SK-N-SH treated with all-trans-retinoic acid at 6 μM for 48 hours (cell line): ENCODE results near the gene B3GNT9.
A peak's percentile ranks its signal among the peaks of the same experiment; 100 is the strongest.

Experiments
- ATAC-seq: fragments of 200-7000 bp; cut with Tn5 transposase; 3 replicates; pipeline ENCODE4 v1.9.1; 2020; ENCODE audit warnings: mild to moderate bottlenecking, moderate library complexity
- CSDC2 ChIP-seq: fragments of 250-450 bp; sonication (Bioruptor Pico); IDR thresholded peaks from 2 replicates; pipeline ENCODE4 v1.5.0; 2020; ENCODE audit warnings: mild to moderate bottlenecking, moderate library complexity
- ESRRG ChIP-seq: fragments of 250-450 bp; sonication (Bioruptor Pico); IDR thresholded peaks from 2 replicates; pipeline ENCODE4 v1.6.1; 2021; ENCODE audit warnings: mild to moderate bottlenecking
- GLIS3 ChIP-seq: fragments of 250-450 bp; sonication (Bioruptor Pico); IDR thresholded peaks from 2 replicates; pipeline ENCODE4 v1.5.0; 2020; ENCODE audit warnings: mild to moderate bottlenecking, moderate library complexity
- ISL1 ChIP-seq: fragments of 250-450 bp; sonication (Bioruptor Pico); IDR thresholded peaks from 2 replicates; pipeline ENCODE4 v2.1.2; 2022; ENCODE audit warnings: mild to moderate bottlenecking, moderate library complexity
- OSR1 ChIP-seq: fragments of 250-450 bp; sonication (Bioruptor Pico); IDR thresholded peaks from 2 replicates; pipeline ENCODE4 v1.8.0; 2022; ENCODE audit warnings: moderate library complexity, mild to moderate bottlenecking, inconsistent platforms
- POU6F1 ChIP-seq: fragments of 250-450 bp; sonication (Bioruptor Pico); IDR thresholded peaks from 2 replicates; pipeline ENCODE4 v1.8.0; 2021; ENCODE audit warnings: low read depth, mild to moderate bottlenecking, moderate library complexity, borderline replicate concordance
- PPARA ChIP-seq: fragments of 250-450 bp; sonication (Bioruptor Pico); IDR thresholded peaks from 2 replicates; pipeline ENCODE4 v1.5.0; 2020; ENCODE audit warnings: mild to moderate bottlenecking, borderline replicate concordance
- RARB ChIP-seq: fragments of 250-450 bp; sonication (Bioruptor Pico); IDR thresholded peaks from 2 replicates; pipeline ENCODE4 v1.8.0; 2021; ENCODE audit warnings: mild to moderate bottlenecking, moderate library complexity
- TCF4 ChIP-seq: fragments of 250-450 bp; sonication (Bioruptor Pico); IDR thresholded peaks from 2 replicates; pipeline ENCODE4 v1.8.0; 2021; ENCODE audit warnings: mild to moderate bottlenecking, moderate library complexity, borderline replicate concordance
- TOX ChIP-seq: fragments of 250-450 bp; sonication (Bioruptor Pico); IDR thresholded peaks from 2 replicates; pipeline ENCODE4 v1.8.0; 2021; ENCODE audit warnings: mild to moderate bottlenecking, moderate library complexity, borderline replicate concordance
- ZFP3 ChIP-seq: fragments of 250-450 bp; sonication (Bioruptor Pico); IDR thresholded peaks from 2 replicates; pipeline ENCODE4 v1.5.0; 2020; ENCODE audit warnings: mild to moderate bottlenecking, moderate library complexity
- ZFP30 ChIP-seq: fragments of 450-650 bp; formaldehyde crosslinking; IDR thresholded peaks from 2 replicates; pipeline ENCODE4 v1.5.0; 2022; ENCODE audit warnings: mild to moderate bottlenecking, moderate library complexity
- ZNF565 ChIP-seq: fragments of 450-650 bp; formaldehyde crosslinking; conservative IDR thresholded peaks from 2 replicates; pipeline ENCODE4 v1.5.0; 2020; ENCODE audit warnings: low read depth, mild to moderate bottlenecking, moderate library complexity
- ZNF70 ChIP-seq: fragments of 450-650 bp; formaldehyde crosslinking; IDR thresholded peaks from 2 replicates; pipeline ENCODE4 v1.5.0; 2020; ENCODE audit warnings: mild to moderate bottlenecking, moderate library complexity
- ZNF8 ChIP-seq: fragments of 450-650 bp; formaldehyde crosslinking; IDR thresholded peaks from 2 replicates; pipeline ENCODE4 v1.5.0; 2020; ENCODE audit warnings: mild to moderate bottlenecking, moderate library complexity
- TF ChIP-seq, protein P1 (sequence below): fragments of 250-450 bp; sonication (Bioruptor Pico); IDR thresholded peaks from 2 replicates; pipeline ENCODE4 v1.5.1; 2020; ENCODE audit warnings: low read depth, mild to moderate bottlenecking, moderate library complexity
- TF ChIP-seq, protein P2 (sequence below): fragments of 250-450 bp; sonication (Bioruptor Pico); IDR thresholded peaks from 2 replicates; pipeline ENCODE4 v1.8.0; 2020; ENCODE audit warnings: mild to moderate bottlenecking, moderate library complexity, borderline replicate concordance
- TF ChIP-seq, protein P3 (sequence below): fragments of 250-450 bp; sonication (Bioruptor Pico); IDR thresholded peaks from 2 replicates; pipeline ENCODE4 v1.5.0; 2020; ENCODE audit warnings: mild to moderate bottlenecking, moderate library complexity

Gene B3GNT9

DNA sequence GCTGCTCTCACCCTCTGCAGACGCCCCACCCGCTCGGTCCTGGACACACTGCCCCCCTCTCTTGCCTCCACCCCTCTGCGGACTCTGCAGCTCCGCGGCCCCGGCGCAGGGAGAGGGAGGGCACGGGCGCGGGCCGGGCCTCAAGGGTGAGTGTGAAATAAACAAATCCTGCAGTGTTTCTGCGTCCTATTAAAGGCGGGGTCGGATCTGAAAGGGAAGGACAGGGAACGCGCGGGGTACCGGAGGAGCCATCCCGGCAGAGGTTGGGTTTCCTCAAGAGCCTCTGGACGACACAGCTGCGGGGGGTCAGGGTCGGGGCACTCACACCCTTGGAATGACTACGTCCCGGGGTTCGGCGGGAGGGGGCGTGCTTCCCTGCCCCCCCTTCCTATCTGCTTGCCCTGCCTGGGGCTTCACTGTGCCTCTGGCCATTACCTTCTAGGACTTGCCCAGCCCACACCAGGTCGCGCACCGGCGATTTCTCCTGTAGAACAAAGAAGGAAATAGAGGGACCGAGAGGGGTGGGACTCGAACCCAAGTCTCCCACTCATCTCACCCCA is 13.3 kb upstream of the B3GNT9 start:
- no peak; the same call in 1 of the 3 replicates for ATAC-seq
- no peak for TF ChIP-seq ZNF70
- no peak for TF ChIP-seq TOX
- no peak for TF ChIP-seq ISL1
- TF ChIP-seq, protein P1, sequence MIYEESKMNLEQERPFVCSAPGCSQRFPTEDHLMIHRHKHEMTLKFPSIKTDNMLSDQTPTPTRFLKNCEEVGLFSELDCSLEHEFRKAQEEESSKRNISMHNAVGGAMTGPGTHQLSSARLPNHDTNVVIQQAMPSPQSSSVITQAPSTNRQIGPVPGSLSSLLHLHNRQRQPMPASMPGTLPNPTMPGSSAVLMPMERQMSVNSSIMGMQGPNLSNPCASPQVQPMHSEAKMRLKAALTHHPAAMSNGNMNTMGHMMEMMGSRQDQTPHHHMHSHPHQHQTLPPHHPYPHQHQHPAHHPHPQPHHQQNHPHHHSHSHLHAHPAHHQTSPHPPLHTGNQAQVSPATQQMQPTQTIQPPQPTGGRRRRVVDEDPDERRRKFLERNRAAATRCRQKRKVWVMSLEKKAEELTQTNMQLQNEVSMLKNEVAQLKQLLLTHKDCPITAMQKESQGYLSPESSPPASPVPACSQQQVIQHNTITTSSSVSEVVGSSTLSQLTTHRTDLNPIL (CRISPR knock-in tag), result no peak
- TF ChIP-seq RARB (CRISPR knock-in tag), result no peak
- TF ChIP-seq, protein P2, sequence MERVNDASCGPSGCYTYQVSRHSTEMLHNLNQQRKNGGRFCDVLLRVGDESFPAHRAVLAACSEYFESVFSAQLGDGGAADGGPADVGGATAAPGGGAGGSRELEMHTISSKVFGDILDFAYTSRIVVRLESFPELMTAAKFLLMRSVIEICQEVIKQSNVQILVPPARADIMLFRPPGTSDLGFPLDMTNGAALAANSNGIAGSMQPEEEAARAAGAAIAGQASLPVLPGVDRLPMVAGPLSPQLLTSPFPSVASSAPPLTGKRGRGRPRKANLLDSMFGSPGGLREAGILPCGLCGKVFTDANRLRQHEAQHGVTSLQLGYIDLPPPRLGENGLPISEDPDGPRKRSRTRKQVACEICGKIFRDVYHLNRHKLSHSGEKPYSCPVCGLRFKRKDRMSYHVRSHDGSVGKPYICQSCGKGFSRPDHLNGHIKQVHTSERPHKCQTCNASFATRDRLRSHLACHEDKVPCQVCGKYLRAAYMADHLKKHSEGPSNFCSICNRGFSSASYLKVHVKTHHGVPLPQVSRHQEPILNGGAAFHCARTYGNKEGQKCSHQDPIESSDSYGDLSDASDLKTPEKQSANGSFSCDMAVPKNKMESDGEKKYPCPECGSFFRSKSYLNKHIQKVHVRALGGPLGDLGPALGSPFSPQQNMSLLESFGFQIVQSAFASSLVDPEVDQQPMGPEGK (CRISPR knock-in tag), result no peak
- TF ChIP-seq POU6F1 (CRISPR knock-in tag), result no peak
- no peak for TF ChIP-seq OSR1 (CRISPR knock-in tag)
- TF ChIP-seq ZFP30 (CRISPR knock-in tag), result no peak
- TF ChIP-seq PPARA (CRISPR knock-in tag), result no peak
- TF ChIP-seq, protein P3, sequence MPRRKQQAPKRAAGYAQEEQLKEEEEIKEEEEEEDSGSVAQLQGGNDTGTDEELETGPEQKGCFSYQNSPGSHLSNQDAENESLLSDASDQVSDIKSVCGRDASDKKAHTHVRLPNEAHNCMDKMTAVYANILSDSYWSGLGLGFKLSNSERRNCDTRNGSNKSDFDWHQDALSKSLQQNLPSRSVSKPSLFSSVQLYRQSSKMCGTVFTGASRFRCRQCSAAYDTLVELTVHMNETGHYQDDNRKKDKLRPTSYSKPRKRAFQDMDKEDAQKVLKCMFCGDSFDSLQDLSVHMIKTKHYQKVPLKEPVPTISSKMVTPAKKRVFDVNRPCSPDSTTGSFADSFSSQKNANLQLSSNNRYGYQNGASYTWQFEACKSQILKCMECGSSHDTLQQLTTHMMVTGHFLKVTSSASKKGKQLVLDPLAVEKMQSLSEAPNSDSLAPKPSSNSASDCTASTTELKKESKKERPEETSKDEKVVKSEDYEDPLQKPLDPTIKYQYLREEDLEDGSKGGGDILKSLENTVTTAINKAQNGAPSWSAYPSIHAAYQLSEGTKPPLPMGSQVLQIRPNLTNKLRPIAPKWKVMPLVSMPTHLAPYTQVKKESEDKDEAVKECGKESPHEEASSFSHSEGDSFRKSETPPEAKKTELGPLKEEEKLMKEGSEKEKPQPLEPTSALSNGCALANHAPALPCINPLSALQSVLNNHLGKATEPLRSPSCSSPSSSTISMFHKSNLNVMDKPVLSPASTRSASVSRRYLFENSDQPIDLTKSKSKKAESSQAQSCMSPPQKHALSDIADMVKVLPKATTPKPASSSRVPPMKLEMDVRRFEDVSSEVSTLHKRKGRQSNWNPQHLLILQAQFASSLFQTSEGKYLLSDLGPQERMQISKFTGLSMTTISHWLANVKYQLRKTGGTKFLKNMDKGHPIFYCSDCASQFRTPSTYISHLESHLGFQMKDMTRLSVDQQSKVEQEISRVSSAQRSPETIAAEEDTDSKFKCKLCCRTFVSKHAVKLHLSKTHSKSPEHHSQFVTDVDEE (CRISPR knock-in tag), result no peak
- TF ChIP-seq GLIS3 (CRISPR knock-in tag), result no peak
- TF ChIP-seq ZFP3, result no peak
- no peak for TF ChIP-seq ESRRG
- no peak for TF ChIP-seq ZNF8
- TF ChIP-seq CSDC2 (CRISPR knock-in tag), result no peak
- TF ChIP-seq TCF4 (CRISPR knock-in tag), result no peak

DNA sequence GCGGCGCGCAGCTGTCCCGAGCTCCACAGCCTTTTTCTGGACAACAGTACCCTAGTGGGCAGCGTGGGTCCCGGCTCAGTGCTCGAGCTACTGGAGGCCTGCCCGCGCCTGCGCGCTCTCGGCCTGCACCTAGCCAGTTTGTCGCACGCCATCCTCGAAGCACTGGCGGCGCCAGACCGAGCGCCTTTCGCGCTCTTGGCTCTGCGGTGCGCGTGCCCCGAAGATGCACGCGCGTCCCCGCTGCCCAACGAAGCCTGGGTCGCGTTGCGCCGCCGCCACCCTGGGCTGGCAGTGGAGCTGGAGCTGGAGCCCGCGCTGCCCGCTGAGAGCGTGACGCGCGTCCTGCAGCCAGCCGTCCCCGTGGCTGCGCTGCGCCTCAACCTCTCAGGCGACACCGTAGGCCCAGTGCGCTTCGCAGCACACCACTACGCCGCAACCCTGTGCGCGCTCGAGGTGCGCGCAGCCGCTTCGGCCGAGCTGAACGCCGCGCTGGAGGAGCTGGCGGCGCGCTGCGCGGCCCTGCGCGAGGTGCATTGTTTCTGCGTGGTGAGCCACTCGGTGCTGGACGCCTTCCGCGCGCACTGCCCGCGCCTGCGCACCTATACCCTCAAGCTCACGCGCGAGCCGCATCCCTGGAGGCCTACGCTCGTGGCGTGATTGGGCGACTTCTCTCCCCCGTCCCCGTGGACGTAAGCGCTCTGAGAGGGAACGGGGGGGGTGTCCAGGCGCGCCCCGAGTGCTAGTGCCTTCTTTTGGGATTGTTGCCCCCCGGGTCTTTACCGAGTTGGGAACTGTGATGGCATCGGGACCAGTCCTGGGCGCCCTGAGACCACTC is 12.6 kb upstream of the B3GNT9 start:
- peak; percentile 15 for ATAC-seq

More for the DNA sequence above, 12.6 kb upstream of the B3GNT9 start:
- TF ChIP-seq ZNF70 (no peak), ESRRG (no peak), ZFP3 (peak; percentile 51; the same call in 1 of the 2 replicates), ZNF565 (CRISPR knock-in tag) (0 out of 2 replicates have a peak, but pooled peaks have one; percentile 62)
- TF ChIP-seq, protein P3 (CRISPR knock-in tag), result peak; percentile 56; the same call in 1 of the 2 replicates
